ENCODE measurements around the gene CISD1.

The CISD1 gene

DNA sequence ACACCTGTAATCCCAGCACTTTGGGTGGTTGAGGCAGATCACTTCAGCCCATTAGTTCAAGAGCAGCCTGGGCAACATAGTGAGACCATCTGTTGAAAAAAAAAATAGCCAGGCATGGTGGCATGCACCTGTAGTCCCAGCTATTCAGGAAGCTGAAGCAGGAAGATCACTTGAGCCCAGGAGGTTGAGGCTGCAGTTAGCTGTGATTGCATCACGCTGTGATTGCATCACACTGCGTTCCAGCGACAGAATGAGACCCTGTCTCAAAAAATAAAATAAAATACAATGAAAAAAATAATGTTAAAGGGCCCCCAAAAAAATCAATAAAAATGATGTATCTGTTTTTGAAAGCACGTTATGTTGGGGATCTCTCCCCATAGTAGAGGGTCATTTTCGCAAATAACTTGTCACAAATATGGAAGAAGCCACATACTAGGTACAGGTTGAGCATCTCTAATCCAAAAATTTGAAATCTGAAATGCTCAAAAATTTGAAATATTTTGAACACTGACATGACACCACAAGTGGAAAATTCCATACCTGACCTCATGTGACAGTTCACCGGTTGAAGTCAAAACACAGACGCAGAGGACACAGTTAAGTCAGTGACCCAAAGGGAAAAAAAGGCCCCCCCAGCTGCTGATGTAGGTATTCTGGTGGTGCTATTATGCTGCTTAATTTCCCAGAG, 9.5 kb downstream of the CISD1 start:
- TF ChIP-seq, protein P1, sequence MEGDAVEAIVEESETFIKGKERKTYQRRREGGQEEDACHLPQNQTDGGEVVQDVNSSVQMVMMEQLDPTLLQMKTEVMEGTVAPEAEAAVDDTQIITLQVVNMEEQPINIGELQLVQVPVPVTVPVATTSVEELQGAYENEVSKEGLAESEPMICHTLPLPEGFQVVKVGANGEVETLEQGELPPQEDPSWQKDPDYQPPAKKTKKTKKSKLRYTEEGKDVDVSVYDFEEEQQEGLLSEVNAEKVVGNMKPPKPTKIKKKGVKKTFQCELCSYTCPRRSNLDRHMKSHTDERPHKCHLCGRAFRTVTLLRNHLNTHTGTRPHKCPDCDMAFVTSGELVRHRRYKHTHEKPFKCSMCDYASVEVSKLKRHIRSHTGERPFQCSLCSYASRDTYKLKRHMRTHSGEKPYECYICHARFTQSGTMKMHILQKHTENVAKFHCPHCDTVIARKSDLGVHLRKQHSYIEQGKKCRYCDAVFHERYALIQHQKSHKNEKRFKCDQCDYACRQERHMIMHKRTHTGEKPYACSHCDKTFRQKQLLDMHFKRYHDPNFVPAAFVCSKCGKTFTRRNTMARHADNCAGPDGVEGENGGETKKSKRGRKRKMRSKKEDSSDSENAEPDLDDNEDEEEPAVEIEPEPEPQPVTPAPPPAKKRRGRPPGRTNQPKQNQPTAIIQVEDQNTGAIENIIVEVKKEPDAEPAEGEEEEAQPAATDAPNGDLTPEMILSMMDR (IDR thresholded peaks at IDR 0.05; ENCODE audit: insufficient read depth, missing control alignments): no peak
- no peak for DNase-seq (ENCODE audit: insufficient read length, low spot score)

DNA sequence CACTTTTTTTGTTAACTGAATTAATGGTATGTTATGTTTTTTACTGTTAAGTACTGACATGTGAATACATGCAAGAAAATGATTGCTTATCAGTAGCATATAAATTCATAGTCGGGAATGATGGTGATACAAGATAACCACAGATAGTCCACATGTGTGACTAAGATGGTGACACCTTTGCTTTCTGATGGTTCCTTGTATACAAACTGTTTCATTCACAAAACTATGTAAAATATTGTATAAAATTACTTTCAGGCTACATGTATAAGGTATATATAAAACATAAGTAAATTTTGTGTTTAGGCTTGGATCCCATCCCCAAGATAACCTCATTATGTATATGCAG, 10.0 kb downstream of the CISD1 start:
- TF ChIP-seq, protein P1 (IDR thresholded peaks at IDR 0.05; ENCODE audit: insufficient read depth, missing control alignments): no peak
- no peak for FAIRE-seq

More for the DNA sequence above, 9.5 kb downstream of the CISD1 start:
- FAIRE-seq: no peak

DNA sequence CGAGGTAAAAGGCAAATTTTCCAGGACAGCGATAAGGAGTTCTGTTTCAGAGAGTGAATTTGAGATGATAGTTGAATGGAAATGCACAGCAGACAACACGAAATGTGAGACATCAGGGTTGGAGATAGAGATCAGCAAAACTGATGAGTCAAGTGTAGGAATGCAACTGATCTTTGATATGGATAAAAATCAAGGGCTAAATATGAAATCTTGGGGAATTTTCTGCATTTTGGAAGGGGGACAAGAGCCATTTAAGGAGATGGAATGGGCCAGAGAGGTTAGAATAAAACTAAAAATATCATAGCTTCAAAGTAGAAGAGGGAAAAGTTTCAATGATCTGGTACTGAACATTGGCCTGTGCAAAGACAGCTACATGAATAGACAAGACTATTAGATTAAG, 11.5 kb downstream of the CISD1 start:
- TF ChIP-seq, protein P1 (IDR thresholded peaks at IDR 0.05; ENCODE audit: insufficient read depth, missing control alignments): no peak
- no peak for FAIRE-seq
- no peak for DNase-seq (ENCODE audit: insufficient read length, low spot score)

More for the DNA sequence above, 10.0 kb downstream of the CISD1 start:
- DNase-seq (ENCODE audit: insufficient read length, low spot score): no peak

DNA sequence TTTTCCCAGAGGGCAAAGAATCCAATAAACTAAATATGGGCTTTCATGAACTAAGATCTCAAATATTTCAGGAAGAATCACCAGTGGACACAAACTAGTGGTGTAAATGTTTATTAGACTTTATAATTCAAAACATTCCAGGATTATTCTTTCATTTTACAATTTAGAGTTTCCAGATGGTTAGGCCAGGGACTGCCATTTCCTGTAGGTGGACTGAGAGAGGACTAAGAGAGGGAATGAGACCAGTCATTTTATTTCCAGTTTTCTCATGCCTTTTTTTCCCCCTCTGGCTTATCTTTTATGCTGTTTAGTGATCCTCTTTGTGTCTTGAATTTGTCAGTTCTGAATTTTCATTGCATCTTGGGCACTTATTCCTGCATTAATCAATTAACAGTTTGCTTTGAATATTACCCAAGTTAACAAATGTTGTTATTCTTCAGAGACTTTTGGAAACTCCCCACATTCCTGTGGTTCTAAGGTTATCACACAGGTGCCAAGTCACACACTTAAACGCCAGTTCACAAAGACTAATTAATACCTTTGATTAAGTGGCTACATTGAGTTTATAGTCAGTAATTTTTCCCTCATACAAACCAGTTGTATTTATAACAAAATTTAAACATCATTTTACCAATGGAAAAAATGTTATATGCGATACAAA, 12.3 kb downstream of the CISD1 start:
- no peak for DNase-seq (ENCODE audit: insufficient read length, low spot score)
- TF ChIP-seq, protein P1 (IDR thresholded peaks at IDR 0.05; ENCODE audit: insufficient read depth, missing control alignments): no peak
- FAIRE-seq: no peak

DNA sequence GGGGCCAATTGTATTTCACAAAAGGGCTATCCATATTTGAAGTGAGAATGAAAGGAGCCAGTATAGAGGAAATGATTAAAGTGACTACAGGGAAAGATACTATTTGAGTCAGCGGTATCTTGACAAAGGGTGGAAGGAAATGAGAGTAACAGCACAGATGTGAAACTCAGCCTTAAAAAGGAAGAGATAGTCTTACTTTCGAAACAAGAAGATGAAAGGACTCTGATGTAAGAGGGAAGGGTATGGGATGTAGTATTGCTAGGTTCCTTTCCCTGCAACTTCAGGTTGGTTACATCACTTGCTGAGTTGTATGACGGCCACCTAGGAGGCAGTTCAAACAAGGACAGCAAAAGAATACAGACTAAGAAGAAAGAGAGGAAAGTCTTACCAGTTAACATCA, 13.7 kb downstream of the CISD1 start:
- TF ChIP-seq, protein P1 (IDR thresholded peaks at IDR 0.05; ENCODE audit: insufficient read depth, missing control alignments): no peak
- DNase-seq (ENCODE audit: insufficient read length, low spot score): no peak
- no peak for FAIRE-seq

DNA sequence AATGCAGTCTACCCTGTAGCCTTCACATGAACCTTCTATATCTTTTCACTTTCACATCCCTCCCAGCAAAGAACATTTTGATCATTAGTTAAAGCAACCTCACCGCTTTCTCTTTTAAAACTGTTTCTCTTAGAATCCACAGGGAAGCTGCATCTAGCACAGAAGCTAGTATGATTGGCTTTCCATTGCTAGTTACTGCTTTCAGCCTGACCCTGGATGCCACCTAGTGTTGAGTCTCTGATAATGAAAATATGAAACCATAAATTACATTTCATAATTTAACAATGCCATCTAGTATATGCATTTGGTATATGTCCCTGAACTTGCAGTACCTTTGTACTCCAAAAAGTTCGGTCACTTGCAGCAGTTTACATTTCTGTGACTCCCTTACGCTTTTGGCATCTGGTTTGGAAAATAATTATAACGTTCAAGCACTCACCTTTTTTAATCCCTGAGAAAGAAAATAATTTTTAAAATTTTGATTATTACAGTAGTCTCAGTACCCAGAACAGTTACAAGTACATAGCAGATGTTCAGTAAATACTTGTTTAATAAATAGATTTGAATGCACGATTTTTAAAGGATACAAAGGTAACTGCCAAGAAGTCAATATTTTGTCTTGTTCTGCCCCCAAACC, 22.7 kb downstream of the CISD1 start:
- no peak for DNase-seq (ENCODE audit: insufficient read length, low spot score)
- TF ChIP-seq, protein P1 (IDR thresholded peaks at IDR 0.05; ENCODE audit: insufficient read depth, missing control alignments): peak; percentile 80
- peak; percentile 64 for FAIRE-seq

DNA sequence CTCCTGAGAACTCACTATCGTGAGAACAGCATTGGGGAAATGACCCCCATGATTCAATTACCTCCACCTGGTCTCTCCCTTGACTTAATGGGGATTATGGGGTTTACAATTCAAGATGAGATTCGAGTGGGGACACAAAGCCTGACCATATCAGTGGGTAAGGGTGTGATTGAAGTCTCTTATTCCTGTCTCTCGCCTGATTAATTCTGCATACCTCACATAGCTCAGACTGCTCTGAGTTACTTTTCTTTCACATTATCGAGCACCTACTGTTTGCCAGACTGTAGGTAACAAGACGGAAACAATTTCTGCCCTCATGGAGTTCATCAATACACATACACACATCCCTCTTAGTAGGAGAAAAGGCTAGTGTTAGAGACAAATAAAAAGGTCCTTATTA, 25.0 kb downstream of the CISD1 start:
- no peak for DNase-seq (ENCODE audit: insufficient read length, low spot score)
- FAIRE-seq: no peak
- TF ChIP-seq, protein P1 (IDR thresholded peaks at IDR 0.05; ENCODE audit: insufficient read depth, missing control alignments): no peak
